GM19467 (cell line): ENCODE results near the gene KCND3.

Experiments
- ATAC-seq: cut with Tn5 transposase; IDR thresholded peaks from one replicate; pipeline ENCODE4 v1.9.1; 2021; ENCODE audit warnings: mild to moderate bottlenecking, moderate library complexity; ENCODE audit not compliant: unreplicated experiment

KCND3 gene

DNA sequence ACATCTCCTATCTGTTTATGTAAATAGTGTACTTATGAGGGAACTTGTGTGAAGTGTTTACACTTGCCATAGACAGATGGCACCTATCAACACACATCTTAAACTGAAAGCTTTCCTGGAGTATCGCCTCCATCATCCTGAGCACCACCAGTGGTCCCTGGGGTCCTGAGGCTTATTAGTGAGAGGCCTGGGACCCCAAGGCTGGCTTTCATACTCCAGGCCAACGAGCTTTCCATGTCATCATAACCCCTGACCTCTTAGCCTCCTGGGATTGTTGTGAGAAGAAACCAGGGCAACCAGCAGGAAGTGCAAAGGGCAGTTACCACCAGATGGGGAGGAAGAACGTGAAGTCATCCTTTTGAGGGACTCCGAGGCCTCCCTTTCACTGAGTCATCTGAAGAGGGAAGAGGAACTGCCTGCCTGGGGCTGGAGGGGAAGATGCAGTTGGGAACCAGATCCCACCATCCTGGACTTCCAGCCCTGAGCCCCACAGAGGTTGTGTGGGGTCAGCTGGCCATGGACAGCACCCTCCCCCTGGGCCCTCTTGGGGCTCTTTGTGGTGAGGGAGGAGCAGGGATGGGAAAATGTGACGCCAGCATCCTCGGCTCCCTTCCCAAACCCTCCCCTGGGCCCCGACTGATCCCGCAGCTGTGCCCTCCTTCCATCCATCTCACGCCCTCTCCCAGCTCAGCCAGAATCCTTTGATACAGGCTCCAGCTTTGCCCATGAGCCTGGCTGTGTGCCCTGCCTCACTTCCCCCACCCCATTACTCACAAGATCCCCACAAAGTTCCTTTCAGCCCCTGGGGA is 256.1 kb downstream of the KCND3 start:
- no peak for ATAC-seq

DNA sequence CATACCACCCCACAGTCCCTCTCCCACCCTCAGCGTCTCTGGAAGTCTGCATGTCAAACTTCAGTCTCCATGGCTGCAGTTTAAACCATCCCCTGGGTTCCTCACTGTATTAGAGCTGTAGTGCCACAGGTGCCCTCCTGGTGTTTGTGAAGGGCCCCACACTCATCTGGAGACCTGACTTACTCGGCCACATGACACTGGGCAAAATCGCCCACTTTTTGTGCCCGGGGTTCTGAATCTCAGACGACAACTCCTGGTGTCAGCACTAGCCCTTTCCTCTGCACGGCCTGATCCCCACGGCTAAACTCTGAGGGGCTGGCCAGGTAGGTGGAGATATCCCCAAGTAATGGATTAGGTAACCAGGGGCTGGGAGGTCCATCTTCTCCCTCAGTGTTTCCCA is 256.8 kb downstream of the KCND3 start:
- ATAC-seq: no peak

DNA sequence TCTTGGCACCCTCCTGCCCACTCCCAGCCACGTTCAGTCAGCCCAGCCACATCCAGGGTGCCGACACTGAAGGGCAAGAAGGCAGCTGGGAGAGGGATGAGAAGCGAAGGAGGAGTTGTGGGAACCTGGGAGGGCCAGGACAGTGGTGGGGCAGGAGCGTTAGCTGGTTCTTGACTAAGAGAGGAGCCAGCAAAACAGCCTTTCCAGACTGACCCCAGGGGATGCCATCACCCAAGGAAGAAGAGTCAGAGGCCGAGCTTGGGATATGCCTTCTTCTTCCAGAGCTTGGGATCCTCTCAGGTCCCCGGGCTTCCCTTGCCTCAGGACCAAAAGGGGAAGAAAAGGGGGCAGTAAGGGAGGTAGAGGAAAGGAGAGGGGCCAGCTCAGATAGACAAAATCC is 257.5 kb downstream of the KCND3 start:
- ATAC-seq: no peak

DNA sequence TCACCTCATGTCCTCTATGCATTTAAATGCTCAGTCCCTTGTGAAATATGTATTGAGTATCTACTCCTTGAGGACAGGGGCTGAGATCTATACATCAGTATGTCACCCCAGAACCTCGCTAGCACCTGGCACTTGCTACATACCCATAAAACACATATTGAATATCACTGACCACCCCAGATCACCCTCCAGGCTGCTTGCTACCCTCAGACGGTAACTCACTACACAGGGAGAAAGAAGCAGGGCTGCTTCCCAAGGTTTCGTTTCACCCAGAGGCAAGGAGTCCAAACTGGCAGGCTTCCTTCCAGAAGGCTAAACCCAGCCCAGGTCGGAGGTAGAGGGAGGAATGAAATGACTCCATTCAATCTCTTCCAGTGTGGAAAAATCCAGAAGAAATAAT is 258.8 kb downstream of the KCND3 start:
- no peak for ATAC-seq

DNA sequence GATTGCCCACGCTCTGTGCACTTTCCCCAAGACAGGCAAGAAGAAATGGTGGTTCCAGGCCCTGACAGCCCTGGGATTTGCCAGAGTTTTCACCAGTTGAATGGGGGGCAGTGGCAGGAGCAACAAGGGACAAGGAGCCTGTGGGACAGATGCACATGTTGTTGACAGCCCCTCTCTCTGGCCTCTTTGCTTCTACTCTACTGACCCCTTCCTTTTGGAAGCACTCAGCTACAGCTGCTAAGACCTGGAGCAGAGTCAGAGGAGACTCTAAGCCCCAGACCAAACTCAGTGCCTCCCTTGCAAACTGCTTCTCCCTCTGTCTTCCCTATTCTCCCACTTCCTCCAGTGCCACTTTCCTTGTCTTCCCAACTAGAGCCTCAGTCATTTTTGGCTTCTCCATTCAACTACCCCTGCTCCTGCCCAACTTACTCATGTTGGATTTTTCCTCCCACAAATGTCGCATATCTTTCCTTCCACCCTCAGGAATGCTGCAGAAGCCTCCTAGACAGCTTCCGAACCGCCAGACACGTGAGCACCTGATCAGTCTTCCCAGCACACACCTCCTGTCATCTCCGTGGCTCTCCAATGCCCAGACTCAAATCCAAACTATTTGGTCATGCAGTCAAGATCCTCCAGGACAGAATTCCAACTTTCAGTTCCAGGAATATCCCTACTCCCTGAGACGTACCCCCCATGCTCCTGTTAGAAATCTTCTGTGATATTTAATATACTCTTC is 259.4 kb downstream of the KCND3 start:
- no peak for ATAC-seq

DNA sequence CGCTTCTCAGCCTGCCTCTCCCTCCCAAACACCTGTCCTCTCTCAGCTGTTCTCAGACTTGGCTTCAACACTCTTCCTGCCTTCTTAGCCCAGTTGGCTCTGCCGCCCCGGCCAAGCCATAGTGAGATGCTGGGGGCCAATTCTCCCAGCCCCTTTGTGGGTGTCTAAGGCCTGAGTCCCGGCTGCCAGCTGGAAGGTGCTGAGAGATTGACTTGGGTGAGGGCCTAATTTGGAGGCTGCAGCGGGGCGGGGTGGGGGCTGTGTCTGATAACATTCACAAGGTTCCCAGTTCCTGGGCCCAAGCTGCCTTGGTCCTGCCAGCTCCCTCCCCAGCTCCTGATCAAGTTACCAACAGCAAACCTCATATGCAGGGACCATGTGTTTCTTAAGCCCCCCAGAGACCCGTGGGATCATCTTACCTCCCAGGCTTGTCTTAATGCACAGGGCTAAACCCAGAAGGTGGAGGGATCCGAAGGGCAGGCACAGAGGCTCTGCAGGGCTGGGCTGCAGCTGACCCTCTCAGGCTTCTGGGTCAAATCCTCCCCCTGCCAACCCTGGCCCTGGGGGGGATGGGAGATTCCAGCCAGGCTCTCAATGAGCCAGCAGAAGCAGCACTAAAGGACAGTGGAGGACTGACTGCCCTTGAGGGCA is 260.1 kb downstream of the KCND3 start:
- no peak for ATAC-seq

DNA sequence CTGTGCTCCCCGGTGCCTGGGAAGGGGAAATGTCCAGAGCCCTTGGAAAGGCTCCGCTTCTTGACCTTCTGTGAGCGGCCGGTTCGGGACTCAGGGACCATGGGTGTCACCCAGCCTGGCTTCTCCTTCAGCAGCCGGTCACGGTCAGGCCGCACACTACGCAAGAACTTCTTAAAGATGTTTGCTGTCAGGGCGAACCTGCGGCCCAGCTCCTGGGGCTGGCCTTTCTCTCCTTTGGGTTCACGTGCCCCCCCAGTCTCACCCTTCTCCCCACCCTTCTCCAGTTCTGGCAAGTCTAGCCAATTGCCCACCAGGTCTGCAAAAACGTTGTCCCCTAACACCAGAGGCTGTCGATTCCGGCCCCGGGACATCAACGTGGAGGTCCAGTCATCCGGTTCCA is 262.4 kb downstream of the KCND3 start:
- ATAC-seq: no peak

DNA sequence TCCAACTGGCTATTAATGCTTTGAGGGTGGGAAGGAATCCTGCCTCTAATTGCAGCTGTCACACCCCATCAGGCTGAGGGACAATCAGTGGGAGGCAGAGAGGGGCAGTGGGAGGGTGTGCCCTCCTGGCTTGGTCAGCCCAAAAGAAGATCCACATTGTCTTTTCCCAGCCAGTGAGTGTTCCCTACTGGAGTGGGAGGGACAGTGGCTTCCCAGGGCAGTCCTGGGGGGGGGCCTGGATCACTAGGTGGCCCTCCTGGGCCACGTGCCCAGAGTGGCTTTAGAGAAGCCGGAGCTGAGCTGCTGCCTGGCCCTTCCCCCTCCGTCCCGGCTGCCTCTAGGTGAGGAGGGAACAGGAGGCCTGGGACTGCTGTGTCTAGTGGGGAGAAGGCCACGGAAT is 264.3 kb downstream of the KCND3 start:
- no peak for ATAC-seq

DNA sequence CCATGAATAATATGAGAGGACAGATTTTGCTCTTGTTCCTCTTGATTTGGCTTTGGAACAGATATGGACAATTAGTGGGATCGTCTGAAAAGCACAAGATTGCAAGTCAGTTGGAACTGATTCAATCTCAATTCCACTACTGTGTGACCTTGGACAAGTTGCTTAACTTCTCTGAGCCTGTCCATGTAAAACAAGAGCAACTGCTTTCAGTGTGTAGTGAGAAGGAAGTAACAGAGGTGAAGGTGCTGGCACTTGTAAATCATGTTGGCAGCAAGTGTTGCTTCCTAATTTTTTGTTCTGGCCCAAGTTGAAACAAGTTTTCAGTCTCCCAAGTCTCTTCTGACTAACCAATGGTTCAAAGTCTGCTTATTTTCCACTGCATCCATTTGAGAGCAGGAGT is 265.6 kb downstream of the KCND3 start:
- ATAC-seq: no peak

DNA sequence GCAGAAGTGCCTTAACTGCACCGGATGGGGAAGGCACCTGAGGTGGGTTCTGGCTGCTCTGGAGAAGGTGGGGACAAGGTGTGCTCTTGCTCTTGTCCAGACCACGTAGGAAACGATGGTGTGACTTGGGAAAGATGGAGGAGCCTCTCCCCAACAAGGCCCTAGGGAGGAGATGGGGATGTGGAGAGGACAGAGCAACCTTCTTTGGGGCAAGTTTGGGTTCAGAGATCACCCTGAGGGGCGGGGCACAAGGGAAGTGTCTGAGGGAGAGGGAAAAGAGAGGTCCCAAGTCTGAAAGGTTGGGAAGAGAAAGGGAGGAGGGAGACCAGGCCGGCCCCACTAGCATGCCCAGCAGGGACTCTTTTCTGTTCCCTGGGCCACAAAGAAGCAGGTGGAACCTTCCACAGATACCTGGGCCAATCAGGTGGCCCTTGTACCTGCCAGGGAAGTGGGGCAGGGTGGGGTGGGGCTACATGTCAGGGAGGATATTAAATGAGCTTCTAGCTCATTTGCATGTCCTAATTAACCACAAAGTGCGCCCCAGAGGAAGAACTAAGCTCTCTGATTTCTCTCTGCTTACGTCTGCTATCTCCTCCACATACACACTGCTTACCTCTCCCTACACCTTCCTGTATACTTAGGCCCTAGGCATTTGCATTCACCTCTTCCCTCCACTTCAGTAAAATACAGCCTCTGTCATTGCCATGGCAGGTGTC is 266.2 kb downstream of the KCND3 start:
- ATAC-seq: no peak

DNA sequence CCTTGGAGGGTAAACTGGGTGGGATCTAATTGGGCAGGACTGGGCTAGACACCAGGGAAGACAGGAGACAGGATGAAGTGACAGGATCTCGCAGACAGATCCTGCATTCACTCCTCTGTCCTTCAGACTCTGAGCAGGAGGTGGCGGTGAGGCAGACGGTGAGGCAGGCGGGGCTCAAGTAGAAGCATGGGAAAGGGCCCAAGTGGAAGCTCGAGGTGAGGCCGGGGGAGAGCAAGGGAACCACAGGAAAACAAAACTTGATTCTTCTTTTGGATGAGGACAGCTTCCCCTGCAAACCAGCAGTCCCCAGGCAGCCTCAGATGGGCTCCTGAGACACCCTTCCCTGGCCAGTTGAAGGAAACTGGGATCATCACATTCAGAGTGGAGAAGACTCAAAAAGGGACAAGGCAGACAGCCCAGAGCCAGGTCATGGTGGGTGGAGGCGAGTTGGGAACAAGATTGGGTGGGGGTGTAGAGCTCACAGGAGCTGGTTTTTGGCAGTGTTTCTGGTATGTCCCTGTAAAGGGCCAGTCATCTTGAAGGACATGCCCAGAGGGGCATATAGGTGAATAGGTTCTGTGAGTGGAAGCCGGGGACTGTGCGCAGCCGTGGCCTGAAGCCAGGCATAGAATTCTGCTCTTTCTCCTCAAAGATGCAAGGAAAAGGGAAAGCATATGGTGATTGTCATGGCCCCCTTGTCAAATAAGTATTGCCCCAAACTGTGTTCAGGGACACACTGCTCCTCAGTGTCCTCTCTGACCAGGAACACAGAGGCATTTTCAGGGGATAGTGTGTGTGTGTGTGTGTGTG is 268.3 kb downstream of the KCND3 start:
- ATAC-seq: no peak
